Choroid plexus epithelial cell (primary cell): ENCODE results near the gene PANK1.
A peak's percentile ranks its signal among the peaks of the same experiment; 100 is the strongest.

Source experiments
- DNase-seq: peaks from one replicate; pipeline ENCODE4 v3.0.0-alpha.2; 2010; ENCODE audit warnings: low read depth
- H3K4me3 ChIP-seq: 2 replicates; pipeline ENCODE4 v1.5.1; 2011; ENCODE audit warnings: low read depth, mild to moderate bottlenecking, control low read depth, low read length, moderate library complexity
- CTCF ChIP-seq: conservative IDR thresholded peaks from 2 replicates; pipeline ENCODE4 v1.5.1; 2011; ENCODE audit warnings: low read depth, mild to moderate bottlenecking, control low read depth, inconsistent platforms, low read length, moderate library complexity

PANK1 gene

DNA sequence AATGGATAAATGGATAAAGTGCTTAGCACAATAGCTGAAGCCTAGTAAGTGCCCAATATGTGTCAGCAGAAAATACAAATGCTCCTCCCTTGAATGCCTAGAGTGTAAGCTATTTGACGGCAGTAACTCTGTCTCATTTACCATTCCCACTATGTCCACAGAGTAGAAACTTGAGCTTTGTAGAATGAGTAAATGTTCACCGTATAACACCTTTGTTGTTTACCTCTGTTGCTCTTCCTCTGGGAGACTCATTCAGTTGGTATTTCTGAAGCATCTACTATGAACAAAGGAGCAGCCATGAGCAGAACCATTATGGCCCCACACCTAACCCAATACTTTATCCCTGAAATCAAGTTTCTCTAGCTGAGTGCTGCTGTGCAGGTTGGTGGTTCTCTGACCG, 101.2 kb downstream of the PANK1 start:
- no peak overlapping the region for H3K4me3 ChIP-seq
- TF ChIP-seq CTCF = no peak
- DNase-seq = no peak

DNA sequence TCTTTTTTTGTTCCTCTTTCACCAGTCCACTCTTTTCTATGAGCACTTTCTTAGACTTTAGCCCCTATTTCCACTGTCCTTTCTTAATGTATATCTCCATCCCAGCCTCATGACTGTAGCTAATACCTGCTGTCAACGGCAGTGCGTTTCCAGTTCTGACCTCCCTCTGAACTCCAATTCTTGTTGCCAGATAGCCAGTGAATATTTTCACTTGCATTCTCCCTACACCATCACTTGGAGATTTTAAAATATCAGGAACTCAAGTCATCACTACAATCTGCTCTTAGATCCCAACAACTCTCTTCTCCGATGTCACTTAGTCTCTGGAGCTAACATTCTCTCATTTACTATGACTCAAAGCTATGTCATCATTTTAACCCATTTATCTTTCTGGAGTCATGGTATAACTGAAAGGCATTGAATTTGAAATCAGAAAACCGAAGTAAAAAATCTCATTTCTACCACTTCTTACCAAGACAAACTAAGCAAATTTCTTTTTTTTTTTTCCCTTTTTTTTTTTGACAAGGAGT, 104.6 kb downstream of the PANK1 start:
- DNase-seq = peak; percentile 42
- TF ChIP-seq CTCF = no peak
- no peak overlapping the region for H3K4me3 ChIP-seq

GRCh38 chr10:89537364-89537763, 107.7 kb downstream of the PANK1 start:
- no peak overlapping the region for H3K4me3 ChIP-seq
- no peak for TF ChIP-seq CTCF
- no peak for DNase-seq

- DNase-seq = no peak
- H3K4me3 ChIP-seq = peak overlapping the region; percentile 85
- TF ChIP-seq CTCF = no peak
Measured at GRCh38 chr10:89536013-89536354, 109.1 kb downstream of the PANK1 start.

DNA sequence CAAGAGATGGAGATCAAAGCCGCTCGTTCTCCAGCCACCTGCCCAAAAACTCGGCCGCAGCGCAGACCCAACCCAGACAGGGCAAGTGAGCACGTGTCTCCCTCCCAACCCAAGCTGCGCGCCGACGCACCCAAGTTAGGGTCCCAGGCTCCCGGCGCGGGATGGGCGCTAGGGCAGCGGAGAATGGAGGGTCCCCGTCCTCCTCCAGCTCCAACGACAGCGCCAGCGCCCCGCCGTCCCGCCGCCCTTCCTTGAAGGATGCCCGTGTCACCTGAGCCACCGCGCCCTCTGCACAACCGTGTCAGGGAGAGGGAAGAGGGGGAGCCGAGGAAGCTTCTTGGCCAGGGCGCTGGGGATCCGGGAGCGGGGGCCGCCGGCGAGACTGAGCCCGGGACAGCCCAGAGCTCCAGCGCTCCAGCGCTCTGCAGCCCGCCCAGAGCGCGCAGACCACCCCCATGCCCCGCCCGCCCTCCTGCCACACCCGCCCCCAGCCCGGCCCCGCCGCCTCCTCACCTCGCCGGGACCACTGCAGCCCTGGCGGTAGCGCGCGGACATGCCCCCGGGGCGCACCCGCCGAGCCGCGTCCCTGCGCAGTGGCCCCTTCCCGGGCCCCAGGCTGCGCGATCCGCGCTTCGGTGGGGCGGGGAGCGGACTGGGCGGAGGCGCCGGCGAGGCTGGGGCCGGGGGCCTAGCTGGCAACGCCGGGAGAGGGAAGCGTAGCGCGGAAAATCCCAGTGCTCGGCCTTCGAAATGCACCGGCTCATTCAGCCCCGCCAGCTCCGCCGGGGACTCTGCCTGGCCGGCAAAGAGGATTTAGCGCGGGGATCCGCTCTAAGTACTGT, 109.7 kb downstream of the PANK1 start, which contains the start of gene SLC16A12:
SLC16A12 (minus strand) TSS at position 424 of the 842 bp plus-strand sequence. CDS start 73,016 bp downstream, outside the sequence.
- no peak for TF ChIP-seq CTCF
- H3K4me3 ChIP-seq = peak within 1 kb of the TSS; percentile 85
- DNase-seq = peak; percentile 63

- H3K4me3 ChIP-seq = peak overlapping the region; percentile 85
- no peak for TF ChIP-seq CTCF
- DNase-seq = no peak
Measured at GRCh38 chr10:89534826-89535166, 110.2 kb downstream of the PANK1 start.
